Stimulated activated CD4-positive, alpha-beta T cell treated with anti-CD3 and anti-CD28 coated beads, Interleukin-15, amount 100 ng/mL, for 24 hours (primary cell): Measurements from ENCODE around the gene NR3C2.
"Not testable (repeated sequence)": the region's sequence is repeated elsewhere in the genome, so short reads cannot be mapped to it uniquely, and the experiment has no call there.

Experiments
- DNase-seq: peaks from one replicate; pipeline ENCODE4 v3.0.0-alpha.2; 2020

Gene NR3C2

DNA sequence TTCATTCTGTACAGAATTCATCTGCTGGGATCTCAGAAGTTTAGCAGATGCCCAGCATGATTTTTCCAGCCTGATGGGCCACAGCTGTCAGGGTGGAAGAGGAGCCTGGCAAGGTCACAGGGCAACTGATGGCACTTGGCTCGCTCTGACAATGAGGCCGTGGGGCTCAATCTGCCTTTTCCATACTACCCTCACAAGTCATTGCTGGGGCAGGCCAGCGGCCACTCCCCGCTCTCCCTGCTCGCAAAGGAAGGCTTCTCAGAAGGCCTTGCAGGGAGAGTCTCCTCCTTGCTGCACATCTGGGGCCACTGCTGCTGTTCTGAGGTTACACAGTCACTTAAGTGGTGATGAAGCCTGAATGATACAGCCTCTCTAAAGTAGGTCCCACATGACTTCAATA, 349.1 kb downstream of the NR3C2 start:
- no peak for DNase-seq

DNA sequence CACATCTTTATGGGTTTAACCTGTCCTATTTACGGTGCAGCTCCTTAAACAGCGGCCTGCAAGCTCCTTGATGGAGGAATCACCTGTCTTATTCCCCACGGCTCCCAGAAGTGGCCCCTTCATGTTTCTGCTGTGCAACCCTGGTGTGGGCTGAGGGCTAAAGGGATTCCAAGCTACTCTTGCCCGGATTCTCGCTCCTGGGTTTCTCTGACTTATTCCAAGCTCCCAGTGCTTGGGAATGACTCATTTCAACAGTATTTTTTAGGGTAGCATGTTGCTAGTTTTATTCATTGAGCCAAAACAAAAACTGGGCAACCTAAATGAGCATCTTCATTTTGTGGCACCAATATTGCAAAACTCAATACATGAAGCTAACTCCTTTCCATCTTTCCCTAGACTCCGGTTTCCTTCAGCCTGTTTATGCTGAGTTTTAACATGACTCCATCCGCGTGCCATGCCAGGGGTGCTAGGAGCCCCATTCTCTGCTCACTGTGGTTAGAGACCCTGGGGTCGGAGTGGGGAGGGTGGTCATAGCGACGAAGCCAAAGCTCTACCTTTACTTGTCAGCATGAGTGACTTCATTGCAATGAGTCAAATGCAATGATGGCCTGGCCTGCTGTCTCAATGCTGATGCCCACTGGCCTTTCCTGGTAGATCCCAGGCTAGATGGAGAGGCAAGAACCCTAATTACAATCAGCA, 349.7 kb downstream of the NR3C2 start:
- DNase-seq: no peak

DNA sequence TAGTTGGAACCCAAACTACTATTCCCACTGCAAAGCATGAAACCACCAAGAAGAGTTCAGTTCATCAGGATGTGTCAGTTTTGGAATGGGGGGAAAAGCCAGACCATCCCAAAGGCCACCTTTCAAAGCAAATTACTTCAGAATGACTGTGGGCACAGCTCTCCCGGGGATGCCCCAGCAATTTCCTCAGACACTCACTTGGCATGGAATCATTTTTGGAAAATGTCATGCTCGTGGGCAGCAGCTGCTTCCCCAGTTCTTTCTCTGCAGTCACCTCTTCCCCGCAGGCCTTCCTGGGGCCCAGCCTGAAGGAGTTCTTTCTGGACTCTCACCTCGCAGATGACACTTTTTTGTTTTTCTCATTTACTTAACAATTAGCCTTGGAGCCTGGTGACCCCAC, 350.3 kb downstream of the NR3C2 start:
- DNase-seq: no peak

DNA sequence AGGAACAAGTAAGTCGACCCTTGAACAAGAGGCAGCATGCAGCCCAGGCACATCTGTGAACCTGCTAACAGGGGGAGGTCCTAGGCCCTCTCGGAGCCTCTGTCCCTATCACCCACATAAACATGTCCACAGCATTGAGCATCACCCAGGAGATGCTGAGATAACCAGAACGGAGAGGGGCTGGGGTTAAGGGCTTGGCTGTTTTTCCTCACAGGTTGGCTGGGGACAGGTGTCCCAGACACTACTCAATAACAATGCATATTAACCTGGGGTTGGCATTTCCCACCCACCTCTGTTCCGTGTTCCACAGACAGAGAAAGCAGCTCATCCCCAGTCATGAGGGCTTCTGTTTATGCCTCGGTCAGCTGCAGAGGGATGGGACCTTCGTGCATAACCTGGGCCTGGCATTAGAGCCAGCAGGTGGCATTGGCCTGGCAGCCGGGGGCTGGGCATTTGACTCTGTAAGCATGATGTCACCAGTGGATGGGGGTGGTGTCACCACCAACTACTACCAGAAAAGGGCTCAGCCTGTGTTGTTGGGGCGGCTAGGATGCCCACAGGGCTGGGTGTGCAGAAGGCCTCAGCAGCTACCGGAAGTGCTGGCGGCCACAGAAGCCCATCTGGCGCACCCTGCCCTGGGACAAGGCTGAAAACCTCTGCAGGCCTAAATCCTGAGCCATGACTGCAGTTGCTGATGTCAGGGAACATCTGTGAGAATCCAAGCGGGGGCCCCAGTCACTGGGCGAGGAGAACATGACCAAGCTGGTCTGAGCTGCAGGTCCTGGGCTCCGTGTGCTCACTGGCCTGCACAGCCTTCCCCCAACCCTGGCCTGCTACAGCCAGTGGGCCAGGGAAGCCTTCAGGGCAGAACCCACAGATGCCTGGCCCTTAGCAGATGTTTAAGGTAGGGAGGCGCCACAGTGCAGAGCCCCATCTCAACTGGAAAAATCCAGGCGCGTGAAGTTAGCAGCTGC, 351.4 kb downstream of the NR3C2 start:
- DNase-seq: no peak

DNA sequence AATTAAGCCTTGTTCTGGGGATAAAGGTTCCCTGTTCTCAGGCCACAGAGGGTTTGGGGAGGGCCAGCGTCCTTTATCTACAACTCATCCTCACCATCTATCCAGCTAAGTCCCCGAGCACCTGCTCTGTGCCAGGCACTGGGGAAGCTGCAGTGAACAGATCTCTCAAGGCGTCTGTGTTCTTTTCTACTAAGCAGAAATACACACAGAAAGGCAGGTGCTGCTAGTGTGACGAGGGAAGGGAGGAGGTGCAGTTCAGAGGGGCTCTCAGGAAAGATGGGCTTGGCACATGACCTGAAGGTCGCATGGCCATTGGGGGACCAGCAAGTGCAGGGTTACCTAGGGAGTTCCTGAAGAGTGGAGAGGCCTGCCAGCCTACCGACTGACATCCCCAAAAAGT, 352.2 kb downstream of the NR3C2 start:
- no peak for DNase-seq

DNA sequence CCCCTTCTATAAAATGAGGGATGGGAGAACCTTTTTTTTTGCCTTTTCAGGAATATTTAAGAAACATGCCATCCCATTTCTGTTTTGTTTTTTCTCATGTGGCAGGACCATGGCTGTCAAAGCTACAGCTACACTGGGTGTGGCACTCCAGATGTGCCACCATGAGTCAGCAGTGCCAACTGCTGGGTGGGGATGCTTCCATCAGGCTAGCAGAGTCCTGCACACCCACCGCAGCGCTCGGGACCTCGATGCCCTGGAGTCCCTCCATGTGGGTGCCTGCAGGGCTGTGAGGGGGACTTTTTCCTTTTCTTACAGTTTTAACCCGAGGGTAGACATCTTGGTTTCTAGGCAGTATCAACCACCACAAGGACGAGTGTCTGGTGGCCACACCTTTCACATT, 352.6 kb downstream of the NR3C2 start:
- no peak for DNase-seq

DNA sequence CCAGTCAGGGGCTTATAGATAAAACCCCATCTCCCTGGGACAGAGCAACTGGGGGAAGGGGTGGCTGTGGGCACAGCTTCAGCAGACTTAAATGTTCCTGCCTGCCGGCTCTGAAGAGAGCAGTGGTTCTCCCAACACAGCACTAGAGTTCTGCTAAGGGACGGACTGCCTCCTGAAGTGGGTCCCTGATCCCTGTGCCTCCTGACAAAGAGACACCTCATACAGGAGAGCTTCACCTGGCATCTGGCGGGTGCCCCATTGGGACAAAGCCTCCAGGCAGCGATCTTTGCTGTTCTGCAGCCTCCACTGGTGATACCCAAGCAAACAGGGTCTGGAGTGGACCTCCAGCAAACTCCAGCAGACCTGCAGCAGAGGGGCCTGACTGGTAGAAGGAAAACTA, 359.1 kb downstream of the NR3C2 start:
- not testable (repeated sequence) for DNase-seq

DNA sequence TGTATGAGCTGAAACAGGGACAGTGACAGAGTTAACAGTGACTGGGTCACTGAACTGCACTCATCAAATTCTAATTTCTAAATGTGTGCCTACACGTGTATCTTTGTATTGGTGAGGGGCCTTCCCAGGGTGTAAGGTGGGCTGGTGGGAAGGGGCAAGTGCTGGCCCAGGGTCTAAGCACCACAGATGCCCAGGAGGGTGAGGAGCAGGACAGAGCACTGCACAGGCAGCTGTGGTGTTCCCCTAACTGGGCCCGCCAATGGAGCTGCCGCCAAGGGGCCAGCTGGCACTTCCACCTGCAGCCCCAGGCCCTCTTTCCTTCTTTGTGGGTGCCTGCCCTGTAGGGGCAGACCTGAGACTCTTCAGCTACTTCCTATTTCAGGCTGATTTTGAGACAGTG, 360.5 kb downstream of the NR3C2 start:
- no peak for DNase-seq

DNA sequence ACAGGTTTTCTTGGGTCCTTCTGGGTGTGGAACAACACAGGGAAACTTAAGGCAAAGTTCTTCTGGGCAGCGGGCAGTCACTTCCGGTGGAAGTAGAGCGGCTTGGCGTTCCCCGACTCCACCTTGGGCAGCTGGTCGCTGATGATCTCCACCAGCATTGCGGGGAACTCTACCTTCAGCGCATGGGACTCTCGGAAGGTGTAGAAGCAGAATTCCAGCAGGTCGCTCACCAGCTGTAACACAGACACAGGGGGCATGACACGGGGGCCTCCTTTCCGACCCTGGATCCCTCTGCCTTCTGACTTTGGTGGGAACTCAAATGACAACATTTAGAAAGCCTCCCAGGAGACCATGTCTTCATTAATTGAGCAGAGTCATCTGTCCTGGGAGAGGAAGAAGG, 360.9 kb downstream of the NR3C2 start:
- no peak for DNase-seq

DNA sequence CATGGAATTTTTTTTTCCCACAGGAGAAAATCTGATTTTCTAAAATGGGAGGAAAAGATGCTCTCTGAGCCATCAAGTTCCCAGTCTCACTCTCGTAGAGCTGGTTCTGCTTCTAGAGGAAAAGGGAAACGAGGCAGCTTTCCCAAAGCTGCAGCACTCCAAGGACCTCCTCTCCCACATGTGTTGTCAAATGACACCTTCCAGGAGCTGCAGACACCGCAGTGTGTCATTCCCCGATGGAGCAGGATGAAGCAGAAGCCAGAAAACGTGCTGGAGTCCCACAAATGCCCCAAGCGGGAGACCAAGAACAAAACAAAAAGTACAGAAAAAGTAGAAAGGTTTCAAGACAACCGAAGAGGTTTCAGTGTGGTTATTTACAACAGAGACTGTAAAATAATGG, 362.3 kb downstream of the NR3C2 start:
- no peak for DNase-seq

DNA sequence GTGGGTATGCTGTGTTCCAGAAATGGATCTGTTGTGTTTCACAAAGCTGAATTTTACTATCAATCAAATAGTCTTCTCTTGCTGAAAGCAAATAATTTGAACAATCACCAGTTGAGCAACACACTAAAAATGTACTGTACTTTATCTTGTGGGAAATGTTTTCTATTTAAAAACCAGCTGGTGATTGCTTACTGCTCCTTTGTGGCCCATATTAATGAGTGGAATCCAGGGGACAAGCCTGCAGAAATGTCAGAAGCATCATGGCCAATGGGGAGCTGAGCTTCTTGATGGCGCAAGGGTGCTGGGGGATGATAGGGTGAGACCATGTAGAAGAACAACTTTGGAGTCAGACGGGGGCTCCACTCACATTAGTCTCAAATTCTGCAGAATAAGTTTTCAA, 364.2 kb downstream of the NR3C2 start:
- no peak for DNase-seq

DNA sequence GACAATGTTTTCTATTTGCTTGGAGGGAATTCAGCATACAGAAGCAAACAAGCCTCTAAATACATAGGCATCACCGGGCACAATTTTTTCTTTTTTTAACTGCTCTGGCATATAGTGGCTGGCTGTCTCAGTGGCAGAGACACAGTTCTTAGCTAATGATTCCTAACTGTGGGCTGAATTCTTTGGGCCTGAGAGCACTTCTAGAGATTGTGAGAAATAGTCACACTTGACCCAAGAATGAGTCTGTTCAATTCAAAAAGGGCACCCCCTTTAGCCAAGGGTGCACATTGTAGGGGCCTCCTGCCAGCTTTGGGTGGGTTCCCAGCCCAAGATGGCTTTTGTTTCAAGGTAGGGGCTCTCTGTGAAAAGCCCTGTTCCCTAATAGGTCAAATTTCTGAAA, 364.6 kb downstream of the NR3C2 start:
- DNase-seq: no peak

DNA sequence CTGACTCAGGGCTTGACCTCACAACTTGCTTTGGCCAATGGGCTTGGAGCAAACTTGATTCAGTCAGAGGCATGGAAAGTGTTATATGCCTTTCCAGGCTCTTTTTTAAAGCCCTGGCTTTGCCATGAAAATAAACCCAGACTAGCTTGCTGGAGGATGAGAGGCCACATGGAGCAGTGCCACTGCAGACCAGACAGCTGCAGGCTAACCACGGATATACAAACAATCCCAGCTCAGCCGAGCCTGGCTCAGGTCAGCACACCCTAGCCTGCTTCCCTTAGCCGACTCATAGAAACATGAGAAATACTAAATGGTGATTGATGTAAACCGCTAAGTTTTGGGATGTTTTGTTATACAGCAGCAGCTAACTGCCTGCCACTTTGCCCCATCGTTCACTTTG, 365.2 kb downstream of the NR3C2 start:
- no peak for DNase-seq

DNA sequence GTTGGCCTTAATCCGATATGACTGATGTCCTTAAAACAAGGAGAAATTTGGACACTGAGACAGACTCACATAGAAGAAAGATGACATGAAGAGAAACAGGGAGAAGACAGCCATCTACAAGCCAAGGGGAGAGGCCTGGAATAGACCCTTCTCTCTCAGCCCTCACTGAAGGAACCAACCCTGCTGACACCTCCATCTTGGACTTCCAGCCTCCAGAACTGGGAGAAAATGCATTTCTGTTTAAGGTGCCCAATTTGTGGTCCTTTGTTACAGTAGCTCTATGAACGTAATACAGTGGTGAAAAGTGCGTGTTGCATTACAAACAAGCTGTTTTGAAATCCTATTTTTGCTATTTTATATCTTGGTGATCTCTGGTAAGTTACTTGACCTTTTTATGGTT, 366.8 kb downstream of the NR3C2 start:
- DNase-seq: no peak

DNA sequence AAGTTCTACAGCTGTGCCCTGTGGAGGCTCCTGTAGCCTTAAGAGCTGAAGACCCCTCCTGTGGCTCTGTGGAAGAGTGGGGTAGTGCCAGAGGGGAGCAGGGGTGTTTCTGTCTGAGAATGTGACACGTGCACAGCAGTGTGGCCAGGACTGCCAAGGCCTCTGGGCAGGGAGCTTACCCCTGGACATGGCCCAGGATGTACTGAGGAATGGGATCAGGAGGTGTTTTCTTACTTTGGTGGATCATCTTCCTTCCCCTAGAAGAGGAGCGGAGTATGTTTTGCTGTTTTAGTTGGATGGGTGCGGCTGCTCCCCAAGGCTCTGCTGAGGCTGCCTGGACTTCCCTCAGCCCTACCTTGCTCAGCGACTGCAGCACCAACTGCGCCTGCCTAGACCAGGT, 367.8 kb downstream of the NR3C2 start:
- DNase-seq: no peak

DNA sequence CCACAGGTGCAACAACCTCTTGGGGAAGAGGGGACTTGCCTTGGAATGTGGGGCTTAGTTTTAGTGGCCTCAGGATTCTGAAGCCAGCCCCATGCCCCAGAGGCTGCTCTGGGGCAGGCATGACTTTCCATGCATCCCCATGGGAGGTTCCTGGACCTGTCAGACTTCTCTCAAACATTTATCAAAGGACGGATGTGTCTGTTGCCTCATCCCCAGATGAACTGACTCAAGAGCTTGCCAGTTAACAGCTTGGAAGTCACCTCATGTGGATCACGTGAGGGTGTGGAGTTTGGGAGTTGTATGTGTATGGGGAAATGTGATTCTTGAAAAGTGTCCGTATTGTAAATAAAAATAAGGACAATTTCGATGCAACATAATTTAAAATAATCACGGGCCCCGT, 368.9 kb downstream of the NR3C2 start:
- DNase-seq: no peak

DNA sequence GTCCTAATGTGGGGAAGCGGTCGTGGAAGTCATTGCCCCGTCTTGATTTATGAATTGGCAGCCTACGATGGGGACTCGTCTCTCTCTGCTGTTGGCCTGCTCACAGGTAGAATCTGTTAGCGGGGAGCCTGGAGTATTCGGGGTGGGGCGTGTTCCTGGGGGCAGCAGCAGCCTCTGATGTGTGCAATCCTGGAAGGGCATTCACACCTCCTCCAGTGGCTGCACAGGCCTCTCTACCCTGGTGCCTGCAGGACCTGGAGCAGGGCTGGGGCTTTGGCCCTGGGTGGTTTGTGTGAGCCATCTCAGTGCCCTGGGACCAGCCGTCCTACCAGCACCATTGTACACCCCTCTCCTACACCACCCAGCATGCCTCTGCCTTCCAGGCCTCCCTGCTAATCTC, 369.4 kb downstream of the NR3C2 start:
- DNase-seq: no peak

DNA sequence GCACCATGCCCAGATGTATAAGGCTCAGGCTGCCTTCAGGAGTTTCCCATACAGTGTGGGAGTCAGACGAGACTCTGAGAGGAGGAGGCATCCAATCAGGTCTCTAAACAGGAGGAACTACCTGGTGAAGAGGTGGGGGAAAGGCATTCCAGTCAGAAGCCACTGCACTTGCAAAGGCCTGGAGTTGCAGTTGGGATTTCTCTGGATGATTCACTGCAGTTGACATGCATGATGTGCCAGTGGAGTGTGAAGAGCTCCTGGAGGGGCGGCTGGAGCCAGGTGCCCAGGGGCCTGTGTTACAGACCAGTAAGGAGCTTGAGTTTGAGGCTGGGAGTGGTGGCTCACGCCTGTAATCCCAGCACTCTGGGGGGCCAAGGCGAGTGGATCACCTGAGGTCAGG, 371.2 kb downstream of the NR3C2 start:
- no peak for DNase-seq

DNA sequence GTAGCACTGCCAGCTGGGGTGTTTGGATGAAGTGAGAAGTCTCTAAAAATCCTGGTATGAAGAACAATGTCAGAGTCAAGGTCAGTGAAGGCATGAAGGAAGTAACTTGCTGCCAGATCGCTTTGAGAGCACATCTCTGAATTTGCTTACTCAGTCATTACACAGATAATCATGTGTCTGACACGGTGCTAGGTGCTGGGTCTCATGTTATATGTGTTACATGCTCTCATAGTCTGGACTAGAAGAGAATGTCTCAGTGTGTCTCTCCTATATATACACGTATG, 372.4 kb downstream of the NR3C2 start:
- no peak for DNase-seq

DNA sequence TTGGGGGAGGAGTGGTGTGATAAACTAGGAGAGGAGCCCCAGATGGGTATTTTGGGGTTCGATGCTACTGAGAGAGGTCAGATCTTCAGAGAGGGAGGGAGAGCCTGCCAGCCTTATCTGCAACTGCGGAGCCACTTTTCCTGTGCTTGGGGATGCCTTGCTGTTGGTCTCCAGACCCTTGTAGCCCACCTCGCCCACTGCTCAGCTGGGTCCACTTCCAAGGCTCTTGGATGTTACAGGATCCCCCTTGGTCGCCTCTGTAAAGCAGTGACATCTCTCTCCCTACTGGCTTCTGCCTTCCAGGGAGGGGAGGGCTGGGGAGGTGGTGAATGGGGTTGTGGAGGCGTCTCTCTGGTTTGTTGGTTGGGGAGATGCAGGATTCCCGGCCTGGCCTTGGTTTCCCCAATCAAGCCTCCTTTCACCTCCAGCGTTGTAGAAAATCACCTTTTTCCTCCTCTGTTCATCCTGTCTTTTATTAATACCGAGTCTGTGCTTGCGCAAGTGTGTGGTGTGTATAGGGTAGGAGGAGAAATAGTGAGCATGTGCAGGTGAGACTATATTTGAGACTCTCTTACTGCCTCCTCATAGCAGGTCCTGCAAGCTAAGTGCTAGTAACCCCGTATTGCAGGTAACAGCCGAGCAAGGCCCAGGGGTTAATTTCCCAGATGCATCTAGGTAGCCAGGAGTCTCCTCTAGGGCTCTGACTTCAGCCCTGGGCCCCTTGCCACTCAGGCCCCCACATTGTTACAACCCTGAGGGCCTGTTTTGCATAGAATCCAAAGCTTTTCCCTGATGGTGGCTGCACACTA, 372.9 kb downstream of the NR3C2 start:
- no peak for DNase-seq

DNA sequence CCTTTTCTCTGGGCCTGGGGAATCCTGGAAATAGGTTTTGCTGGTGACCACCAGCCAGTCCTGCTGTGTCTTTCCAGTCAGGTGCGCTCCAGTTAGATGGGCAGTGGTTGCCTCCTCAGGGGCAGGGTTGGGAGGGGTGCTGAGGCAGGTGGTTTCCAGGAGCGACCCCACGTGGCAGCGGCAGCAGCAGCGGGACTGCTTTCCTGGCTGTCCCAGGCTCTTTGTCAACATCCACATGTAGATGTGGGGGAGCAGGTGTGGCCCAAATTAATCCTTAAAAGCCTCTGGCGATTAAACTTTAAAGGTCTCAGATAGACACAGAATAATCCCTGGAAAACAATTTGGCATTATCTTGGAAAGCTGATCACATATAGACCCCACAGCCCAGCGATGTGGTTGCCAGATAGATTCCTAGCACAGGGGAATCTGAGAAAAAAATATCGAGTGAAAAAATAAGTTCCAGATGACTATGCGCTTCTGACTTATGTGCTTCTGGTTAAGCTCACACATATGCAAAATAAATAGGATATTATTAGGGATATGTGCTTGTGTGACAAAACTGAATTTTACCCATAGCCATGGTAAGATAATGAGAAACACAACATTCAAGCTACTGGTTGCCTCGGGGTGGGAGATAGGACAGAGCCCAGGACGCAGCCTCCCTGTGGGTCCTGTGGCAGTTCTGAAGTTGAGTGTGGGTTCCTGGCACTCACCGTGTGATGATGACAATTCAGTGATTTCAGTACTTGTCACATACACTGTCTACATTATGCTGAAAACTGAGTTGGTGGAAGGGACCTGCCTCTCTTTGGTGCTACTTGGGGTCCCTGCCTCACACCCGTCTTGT, 373.9 kb downstream of the NR3C2 start:
- DNase-seq: no peak

DNA sequence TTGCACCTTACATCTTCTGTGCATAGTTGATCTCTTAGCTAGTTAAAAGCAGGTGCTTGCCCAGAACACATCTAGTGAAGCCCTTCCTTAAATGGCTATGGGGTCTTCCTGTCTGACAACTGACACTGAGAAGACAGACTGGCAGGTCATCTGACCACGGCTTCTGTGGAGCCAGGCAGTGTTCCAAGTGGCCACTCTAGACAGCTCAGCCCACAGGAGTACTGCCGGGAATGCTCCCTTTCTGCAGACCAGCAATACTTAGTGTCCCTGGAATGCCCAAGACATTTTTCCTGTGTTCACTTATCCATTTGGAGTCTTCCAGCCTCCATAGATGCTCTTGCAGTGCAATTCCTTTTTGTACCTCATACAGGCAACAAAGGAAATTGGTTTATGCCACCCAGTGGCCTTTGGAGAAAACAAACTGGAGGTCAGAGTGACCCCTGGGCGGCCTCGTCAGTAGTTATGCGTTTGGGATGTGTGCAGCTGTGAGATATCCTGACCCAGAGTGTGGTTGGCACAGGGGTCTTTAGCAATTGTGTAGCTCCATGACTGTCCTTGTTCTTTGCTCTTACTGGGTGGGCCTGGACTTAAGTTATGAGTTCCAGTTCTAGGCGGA, 374.8 kb downstream of the NR3C2 start:
- DNase-seq: no peak
